HG03139 (cell line): ENCODE results near the gene FBLN1.
"Not testable (repeated sequence)": the region's sequence is repeated elsewhere in the genome, so short reads cannot be mapped to it uniquely, and the experiment has no call there.

Experiments used
- ATAC-seq: cut with Tn5 transposase; IDR thresholded peaks from one replicate; pipeline ENCODE4 v1.9.1; 2021; ENCODE audit not compliant: unreplicated experiment

Gene FBLN1

GRCh38 chr22:45526768-45527360, 24.2 kb downstream of the FBLN1 start:
- ATAC-seq: no peak

GRCh38 chr22:45527456-45527855, 24.8 kb downstream of the FBLN1 start:
- no peak for ATAC-seq

GRCh38 chr22:45528046-45528445, 25.4 kb downstream of the FBLN1 start:
- no peak for ATAC-seq

GRCh38 chr22:45529105-45529504, 26.4 kb downstream of the FBLN1 start:
- ATAC-seq: no peak

- no peak for ATAC-seq
Measured at GRCh38 chr22:45529971-45530575, 27.4 kb downstream of the FBLN1 start.

- no peak for ATAC-seq
Measured at GRCh38 chr22:45531441-45532234, 29.0 kb downstream of the FBLN1 start.

GRCh38 chr22:45532235-45532631, 29.6 kb downstream of the FBLN1 start:
- no peak for ATAC-seq

GRCh38 chr22:45533703-45534102, 31.0 kb downstream of the FBLN1 start:
- no peak for ATAC-seq

- no peak for ATAC-seq
Measured at GRCh38 chr22:45534339-45535192, 31.9 kb downstream of the FBLN1 start.

- no peak for ATAC-seq
Measured at GRCh38 chr22:45535290-45535689, 32.6 kb downstream of the FBLN1 start.

GRCh38 chr22:45535835-45536234, 33.2 kb downstream of the FBLN1 start:
- ATAC-seq: not testable (repeated sequence)

GRCh38 chr22:45537734-45538181, 35.1 kb downstream of the FBLN1 start:
- ATAC-seq: no peak

- no peak for ATAC-seq
Measured at GRCh38 chr22:45538281-45538680, 35.6 kb downstream of the FBLN1 start.

GRCh38 chr22:45540122-45540521, 37.4 kb downstream of the FBLN1 start:
- ATAC-seq: no peak

- ATAC-seq: no peak
Measured at GRCh38 chr22:45541382-45541979, 38.8 kb downstream of the FBLN1 start.

- no peak for ATAC-seq
Measured at GRCh38 chr22:45542001-45542520, 39.4 kb downstream of the FBLN1 start.

- ATAC-seq: not testable (repeated sequence)
Measured at GRCh38 chr22:45542736-45543135, 40.1 kb downstream of the FBLN1 start.

GRCh38 chr22:45543243-45543642, 40.6 kb downstream of the FBLN1 start:
- ATAC-seq: no peak

GRCh38 chr22:45544588-45545170, 42.0 kb downstream of the FBLN1 start:
- no peak for ATAC-seq

GRCh38 chr22:45546333-45547015, 43.8 kb downstream of the FBLN1 start:
- no peak for ATAC-seq
